ENCODE results near the gene ACTMAP.

- TF ChIP-seq CTCF (IDR thresholded peaks at IDR 0.05), result no peak
- TF ChIP-seq TCF7L2 (IDR thresholded peaks at IDR 0.05; ENCODE audit: low read depth, low read length), result no peak; the same call in 1 of the 2 replicates
Measured at GRCh38 chr19:40750874-40751537, 729 bp upstream of the ACTMAP start, which contains the start of gene SNRPA.
